ENCODE measurements around the gene DNAH6. TPM values are rescaled to one million over a fixed set of nuclear protein-coding genes. Genes with fewer than 3 reads are reported as not detected.

The DNAH6 gene
- total RNA-seq, 1 experiment from 2014 or later: 0.26 TPM

DNA sequence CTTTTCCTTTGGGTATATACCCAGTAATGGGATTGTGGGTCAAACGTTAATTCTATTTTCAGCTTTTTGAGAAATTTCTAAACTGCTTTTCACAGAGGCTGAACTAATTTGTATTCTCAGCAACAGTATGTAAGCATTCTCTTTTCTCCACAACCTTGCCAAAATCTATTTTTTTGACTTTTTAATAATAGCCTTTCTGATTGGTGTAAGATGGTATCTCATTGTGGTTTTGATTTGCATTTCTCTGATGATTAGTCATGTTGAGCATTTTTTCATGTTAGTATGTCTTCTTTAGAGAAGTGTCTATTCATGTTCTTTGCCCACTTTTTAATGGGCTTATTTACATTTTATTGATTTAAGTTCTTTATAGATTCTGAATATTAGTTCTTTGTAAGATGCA, 219.1 kb downstream of the DNAH6 start:
- Histone ChIP-seq H2AK5ac (ENCODE audit: insufficient read length, low read length) (no peak overlapping the region), H3K14ac (ENCODE audit: insufficient read depth, low read length) (no peak overlapping the region), H3K23ac (ENCODE audit: insufficient read length, low read depth, low read length) (no peak overlapping the region), H4K20me1 (ENCODE audit: control insufficient read depth, insufficient read depth, insufficient read length) (no peaks in the 10 kb centered on the region), H3K79me1 (ENCODE audit: insufficient read depth, low read depth, low read length, poor library complexity, severe bottlenecking) (no peaks in the 10 kb centered on the region), H3K27me3 (ENCODE audit: insufficient read depth, low read length) (no peaks in the 10 kb centered on the region), H2BK5ac (ENCODE audit: insufficient read length, low read length) (no peak overlapping the region), H3K9ac (ENCODE audit: extremely low read depth, insufficient read length, low read length) (no peak overlapping the region), H3K56ac (ENCODE audit: insufficient read length, low read depth, low read length) (no peak overlapping the region), H3K79me2 (ENCODE audit: insufficient read depth, low read length) (no peaks in the 10 kb centered on the region), H2AFZ (ENCODE audit: low read length) (no peak overlapping the region), H2BK120ac (ENCODE audit: low read depth, low read length, poor library complexity, severe bottlenecking) (no peak overlapping the region), H3K4me2 (ENCODE audit: insufficient read depth, insufficient read length, low read length) (no peak overlapping the region), H4K91ac (ENCODE audit: insufficient read length, low read depth, low read length) (no peak overlapping the region), H3K4me1 (ENCODE audit: insufficient read depth, low read length) (no peaks in the 10 kb centered on the region), H4K8ac (replicated peaks; ENCODE audit: insufficient read length, low read depth, low read length) (no peak overlapping the region), H3K18ac (ENCODE audit: insufficient read length, low read depth, low read length) (no peak overlapping the region), H2BK15ac (ENCODE audit: low read depth, low read length) (no peak overlapping the region), H3K23me2 (ENCODE audit: insufficient read length, low read depth, low read length, poor library complexity, severe bottlenecking) (no peaks in the 10 kb centered on the region), H3K4ac (ENCODE audit: low read depth, low read length) (no peak overlapping the region), H2BK20ac (ENCODE audit: low read depth, low read length, poor library complexity, severe bottlenecking) (no peak overlapping the region), H3K9me3 (ENCODE audit: control insufficient read depth, low read depth, low read length) (no peaks in the 10 kb centered on the region), H3T11ph (ENCODE audit: low read length) (no peak overlapping the region), H3K27ac (ENCODE audit: insufficient read length, low read depth, low read length) (no peak overlapping the region), H2BK12ac (ENCODE audit: insufficient read length, low read depth, low read length) (no peak overlapping the region), H4K5ac (ENCODE audit: insufficient read length, low read depth, low read length) (no peak overlapping the region)
- DNase-seq: no peak
- no peaks in the 10 kb centered on the region for H3K4me1 Mint-ChIP-seq
- no CpG with 5 or more reads among the region's 1 CpG for WGBS (ENCODE audit: extremely low coverage, insufficient read length, low lambda C conversion rate)
- H3K9me3 Mint-ChIP-seq: peaks cover 4 to 14% of the 10 kb centered on the region in 2 experiments; a peak in 4 of 5 replicates
- H3K27me3 Mint-ChIP-seq (ENCODE audit: low read depth): no peaks in the 10 kb centered on the region; the same call in none of the 2 replicates
- TF ChIP-seq, protein P1, sequence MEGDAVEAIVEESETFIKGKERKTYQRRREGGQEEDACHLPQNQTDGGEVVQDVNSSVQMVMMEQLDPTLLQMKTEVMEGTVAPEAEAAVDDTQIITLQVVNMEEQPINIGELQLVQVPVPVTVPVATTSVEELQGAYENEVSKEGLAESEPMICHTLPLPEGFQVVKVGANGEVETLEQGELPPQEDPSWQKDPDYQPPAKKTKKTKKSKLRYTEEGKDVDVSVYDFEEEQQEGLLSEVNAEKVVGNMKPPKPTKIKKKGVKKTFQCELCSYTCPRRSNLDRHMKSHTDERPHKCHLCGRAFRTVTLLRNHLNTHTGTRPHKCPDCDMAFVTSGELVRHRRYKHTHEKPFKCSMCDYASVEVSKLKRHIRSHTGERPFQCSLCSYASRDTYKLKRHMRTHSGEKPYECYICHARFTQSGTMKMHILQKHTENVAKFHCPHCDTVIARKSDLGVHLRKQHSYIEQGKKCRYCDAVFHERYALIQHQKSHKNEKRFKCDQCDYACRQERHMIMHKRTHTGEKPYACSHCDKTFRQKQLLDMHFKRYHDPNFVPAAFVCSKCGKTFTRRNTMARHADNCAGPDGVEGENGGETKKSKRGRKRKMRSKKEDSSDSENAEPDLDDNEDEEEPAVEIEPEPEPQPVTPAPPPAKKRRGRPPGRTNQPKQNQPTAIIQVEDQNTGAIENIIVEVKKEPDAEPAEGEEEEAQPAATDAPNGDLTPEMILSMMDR (conservative IDR thresholded peaks at IDR 0.05): no peak
- no peaks in the 10 kb centered on the region; a peak in 1 of 7 replicates for H3K36me3 Mint-ChIP-seq (ENCODE audit: insufficient read depth in 1 of 3, low read depth in 3 of 3)
- no peak overlapping the region for H3K27ac Mint-ChIP-seq
- no peak overlapping the region for H3K4me3 Mint-ChIP-seq
